NCI-H2227 (cell line): Measurements from ENCODE around the gene CSMD2.

Experiments
- DNase-seq: peaks from one replicate; lab custom pipeline; 2025; ENCODE audit not compliant: unreplicated experiment; lab: John Stamatoyannopoulos, UW

CSMD2 gene

DNA sequence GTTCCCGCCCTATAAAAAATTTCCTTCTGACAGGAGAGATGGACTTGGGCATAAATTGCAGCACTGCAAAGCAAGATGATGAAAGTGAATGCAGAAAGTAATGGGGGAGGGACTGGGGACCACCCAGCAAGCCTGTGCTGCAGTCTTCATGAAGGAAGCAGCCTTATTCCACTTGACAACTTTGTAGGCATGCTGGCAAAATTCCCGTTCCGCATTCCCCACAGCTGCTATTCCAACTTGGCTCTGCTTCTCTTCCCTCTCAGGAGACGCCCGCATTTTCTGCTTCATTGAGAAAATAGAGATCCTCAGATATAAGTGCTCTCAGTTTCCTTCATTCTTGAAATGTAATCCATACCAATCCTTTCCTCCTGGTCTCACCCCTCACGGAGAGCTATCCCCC lies 298.7 kb downstream of the CSMD2 start:
- DNase-seq: no peak

GRCh38 chr1:33864460-33865389 lies 300.3 kb downstream of the CSMD2 start:
- no peak for DNase-seq

DNA sequence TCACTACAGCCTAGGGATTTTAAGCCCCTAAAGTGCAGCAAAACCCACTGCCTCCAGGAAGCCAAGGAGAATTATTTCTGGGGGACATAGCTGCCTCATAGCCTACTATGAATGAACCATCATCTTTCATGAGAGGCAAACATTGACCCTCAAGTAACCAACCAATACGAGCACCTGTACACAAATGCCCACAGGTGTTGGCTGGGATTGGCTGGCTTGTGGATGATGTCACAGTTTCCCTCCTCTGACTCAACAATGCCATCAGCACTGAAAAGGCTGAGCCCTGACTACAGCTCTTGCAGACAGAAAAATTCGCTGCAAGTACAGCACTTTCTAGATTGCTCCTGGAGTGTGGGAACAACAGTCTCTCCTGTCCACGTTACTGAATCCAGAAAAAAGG lies 301.3 kb downstream of the CSMD2 start, which contains the start of gene HMGB4:
HMGB4 (plus strand) TSS at position 301 of the 400 bp plus-strand sequence. CDS start 113 bp downstream, outside the sequence.
- DNase-seq: no peak

DNA sequence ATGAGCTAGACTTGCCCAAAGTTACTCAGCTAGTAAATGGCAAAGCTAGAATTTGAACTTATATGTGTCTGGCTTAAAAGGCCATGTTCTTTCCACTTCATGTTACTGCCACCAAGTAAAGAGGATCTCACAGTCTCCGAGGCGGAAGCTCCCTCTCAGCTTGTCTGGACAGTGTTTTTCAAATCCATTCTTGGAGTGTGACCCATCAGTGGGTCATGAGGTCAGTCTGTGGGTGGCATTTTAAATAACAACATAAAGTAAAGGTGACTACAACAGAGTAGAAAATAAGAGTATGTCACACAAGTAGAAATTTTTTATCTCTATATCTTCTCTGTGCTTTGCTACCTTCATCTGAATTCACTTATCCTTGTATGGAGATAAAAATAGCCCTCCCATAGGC lies 304.4 kb downstream of the CSMD2 start:
- DNase-seq: no peak

DNA sequence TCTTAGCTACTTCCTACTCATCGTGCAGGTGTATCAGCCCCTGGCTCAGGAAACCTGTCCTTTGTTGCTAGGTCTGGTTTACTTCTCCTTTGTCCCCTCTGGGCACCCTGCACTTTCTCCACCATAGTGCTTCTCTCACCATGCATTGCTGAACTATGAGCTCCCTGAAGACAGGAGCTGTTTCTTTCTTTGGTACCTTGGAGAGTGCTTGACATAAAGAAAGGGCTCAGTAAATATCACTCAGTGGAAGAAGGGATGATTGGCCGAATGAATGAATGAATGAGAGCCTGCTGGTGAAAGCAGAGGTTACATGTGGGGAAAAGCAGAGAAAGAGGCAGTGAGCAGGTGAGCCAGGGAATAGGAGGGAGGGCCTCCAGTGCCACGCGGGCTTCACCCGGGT lies 310.9 kb downstream of the CSMD2 start:
- DNase-seq: no peak

- no peak for DNase-seq
Observed at GRCh38 chr1:33853431-33853830, 311.6 kb downstream of the CSMD2 start.

GRCh38 chr1:33852711-33853110 lies 312.3 kb downstream of the CSMD2 start:
- DNase-seq: no peak

- DNase-seq: peak; percentile 43
Observed at GRCh38 chr1:33850481-33850880, 314.5 kb downstream of the CSMD2 start.

- DNase-seq: no peak
Observed at GRCh38 chr1:33849211-33849610, 315.8 kb downstream of the CSMD2 start.

- DNase-seq: no peak
Observed at GRCh38 chr1:33848205-33848937, 316.7 kb downstream of the CSMD2 start.

GRCh38 chr1:33846861-33847260 lies 318.2 kb downstream of the CSMD2 start:
- no peak for DNase-seq

- DNase-seq: no peak
Observed at GRCh38 chr1:33844166-33844565, 320.9 kb downstream of the CSMD2 start.

- DNase-seq: no peak
Observed at GRCh38 chr1:33842348-33842747, 322.7 kb downstream of the CSMD2 start.

DNA sequence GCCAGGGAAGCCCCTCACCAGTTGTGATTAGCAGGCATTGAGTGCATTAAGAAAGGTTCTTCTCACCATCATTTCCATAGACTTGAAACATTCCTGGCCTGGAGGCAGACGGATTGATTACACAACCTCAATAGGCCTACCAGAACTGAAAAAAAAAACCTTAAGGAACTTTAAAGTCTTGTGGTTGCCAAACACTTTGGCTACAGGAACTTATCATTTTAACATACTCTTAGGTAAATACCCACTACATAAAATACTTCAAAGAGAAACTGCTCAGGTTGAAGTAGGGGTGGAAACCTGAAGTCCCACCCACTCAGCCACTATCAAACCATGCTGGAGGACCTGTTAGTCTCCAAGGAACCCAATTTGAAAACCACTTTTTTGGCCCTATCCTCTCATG lies 323.5 kb downstream of the CSMD2 start:
- no peak for DNase-seq

DNA sequence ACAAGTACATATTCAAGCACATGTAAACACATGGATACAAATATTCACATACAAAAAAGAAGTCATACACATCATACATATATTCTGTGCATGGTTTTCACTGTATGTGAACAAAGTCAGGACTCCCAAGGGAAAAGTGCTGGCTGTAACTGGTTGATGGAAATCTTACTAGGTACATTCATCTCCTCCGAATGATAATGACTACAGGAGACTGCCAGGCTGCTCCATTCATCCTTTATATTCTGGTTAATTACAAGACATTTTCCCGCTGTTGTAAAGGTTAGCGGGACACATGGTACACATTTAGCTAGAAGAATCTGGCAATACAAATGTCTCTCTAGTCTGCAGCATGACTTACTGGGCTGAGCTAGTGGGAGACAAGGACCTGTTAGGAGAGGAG lies 327.4 kb downstream of the CSMD2 start:
- no peak for DNase-seq

- DNase-seq: no peak
Observed at GRCh38 chr1:33836911-33837310, 328.1 kb downstream of the CSMD2 start.

GRCh38 chr1:33828654-33829053 lies 336.4 kb downstream of the CSMD2 start:
- DNase-seq: no peak

DNA sequence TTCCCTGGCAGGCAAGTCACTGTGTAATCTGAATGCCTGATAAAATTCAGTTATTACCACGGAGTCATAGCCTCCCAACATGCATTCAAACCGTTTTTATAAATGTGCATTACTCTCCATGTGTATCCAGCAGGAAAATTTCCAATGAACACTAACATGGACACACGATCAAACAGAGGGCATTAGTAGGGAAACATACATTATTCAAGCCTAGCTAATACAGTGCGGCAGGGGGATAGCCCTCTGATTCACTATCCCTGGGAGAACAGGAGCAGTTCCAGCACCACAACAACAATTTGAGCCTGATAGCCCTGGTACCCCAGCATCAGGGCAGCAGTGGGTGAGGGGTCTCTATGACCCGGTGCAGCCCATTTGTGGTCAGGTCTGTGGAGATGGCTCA lies 337.0 kb downstream of the CSMD2 start:
- no peak for DNase-seq

DNA sequence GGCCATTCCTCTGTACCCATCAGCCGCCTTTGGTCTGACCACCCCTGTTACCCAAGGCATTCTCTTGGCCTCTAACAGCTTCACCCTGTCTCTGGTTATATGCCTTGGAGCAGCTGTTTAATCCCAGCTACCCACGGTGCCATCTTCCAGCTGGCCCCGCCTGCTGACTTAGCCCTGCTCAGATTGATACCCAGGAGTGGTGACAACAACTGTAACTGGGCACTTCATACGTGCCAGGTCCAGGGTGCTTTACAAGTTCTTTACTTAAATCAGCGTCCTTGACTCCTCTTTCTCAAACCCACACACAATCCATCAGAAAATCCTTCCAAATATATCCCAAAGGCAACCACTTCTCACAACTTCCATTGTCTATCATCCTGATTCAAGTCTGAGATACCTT lies 338.3 kb downstream of the CSMD2 start:
- DNase-seq: no peak

GRCh38 chr1:33826311-33826710 lies 338.7 kb downstream of the CSMD2 start:
- DNase-seq: no peak

GRCh38 chr1:33825506-33825905 lies 339.5 kb downstream of the CSMD2 start:
- DNase-seq: no peak

DNA sequence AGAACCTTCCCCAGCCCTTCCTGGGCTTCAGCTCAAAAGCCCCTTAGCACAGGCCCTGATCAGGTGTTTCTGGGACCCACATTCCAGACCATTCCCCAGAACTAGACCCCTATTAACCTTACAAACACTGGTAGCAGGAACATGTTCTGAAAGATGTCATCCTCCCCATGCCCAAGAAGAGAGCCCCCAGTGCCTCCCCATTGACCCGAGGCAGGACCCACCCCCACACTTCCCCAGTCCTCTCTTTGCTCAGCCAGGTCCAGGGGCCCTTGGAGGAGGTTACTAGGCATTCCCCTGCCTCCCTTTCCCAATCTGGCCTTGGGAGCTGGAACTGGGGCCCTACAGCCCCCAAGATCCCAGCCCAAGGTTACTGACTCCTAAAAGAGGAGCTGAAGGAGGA lies 340.1 kb downstream of the CSMD2 start:
- no peak for DNase-seq
